H1 (cell line): Measurements from ENCODE around the gene TAS2R46. TPM values are rescaled to one million over a fixed set of nuclear protein-coding genes. Genes with fewer than 3 reads are reported as not detected.

ENCODE experiments used
- NRF1 ChIP-seq: IDR thresholded peaks from 2 replicates; pipeline ENCODE4 v1.6.1; 2011; ENCODE audit warnings: mild to moderate bottlenecking, low read depth, low read length, improper control_type of control experiment
- RXRA ChIP-seq: IDR thresholded peaks from 2 replicates; pipeline ENCODE4 v1.6.1; 2011; ENCODE audit warnings: low read depth, mild to moderate bottlenecking, low read length, moderate library complexity; ENCODE audit not compliant: insufficient read depth
- SAP30 ChIP-seq: fragments of 300-600 bp; sonication (generic); IDR thresholded peaks from 2 replicates; pipeline ENCODE4 v1.7.1; 2012; ENCODE audit warnings: low read length, moderate library complexity, mild to moderate bottlenecking, inconsistent platforms; ENCODE audit not compliant: insufficient read depth, insufficient replicate concordance
- polyA plus RNA-seq, 7 experiments: library from polyadenylated mRNA; depleted of rRNA in 3 of 7; stranded (reverse) in 5 of 7; unstranded in 2 of 7; fragments of >200 nt in 5 of 7; fragments of 200-250 nt in 2 of 7; gene quantifications; 1 replicate in 5 of 7; 2 replicates in 1 of 7; 4 replicates in 1 of 7; pipeline versions ENCODE4 v1.2.1 to v1.2.3, GENCODE V29; 2011 to 2013; ENCODE audit warnings: missing spikeins in 2 of 7, mixed read lengths in 2 of 7
- total RNA-seq: library from RNA; stranded (reverse); fragmentation: NEBNext Ultra II Directional; extraction: Animal tissue kit (Norgen Biotek cat#: 25700); gene quantifications from 2 replicates; pipeline ENCODE4 v1.2.1, GENCODE V29; 2021
- TF ChIP-seq, protein P1 (sequence below): fragments of 300-600 bp; sonication (generic); IDR thresholded peaks from 2 replicates; pipeline ENCODE4 v1.7.1; 2012; ENCODE audit warnings: low read length, moderate library complexity, mild to moderate bottlenecking, inconsistent platforms; ENCODE audit not compliant: insufficient replicate concordance

TAS2R46 gene
- total and polyA plus RNA-seq, 2 of the 8 experiments (the other 6 are each of a cell fraction or from before 2014, with no cell fraction given), result 0.14 TPM; not detected in 1

DNA sequence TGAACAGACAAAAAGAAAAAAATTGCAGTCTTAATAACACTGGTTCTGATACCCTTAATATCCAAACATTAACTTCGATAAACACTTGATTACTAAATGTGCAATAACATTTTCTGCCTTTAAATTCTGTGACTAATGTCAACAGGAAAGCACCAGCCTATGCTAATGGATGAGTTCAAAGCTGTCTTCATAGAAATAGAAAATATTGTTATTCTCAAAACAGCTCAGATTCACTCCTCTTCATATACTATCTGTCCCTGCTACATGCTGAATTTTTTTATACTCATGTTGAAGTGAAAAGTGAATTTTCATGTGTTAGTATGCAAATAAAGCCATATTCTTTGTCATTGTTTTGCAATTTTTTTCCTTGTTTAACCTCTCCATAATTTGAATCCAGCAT lies 16.2 kb upstream of the TAS2R46 start (continued):
- TF ChIP-seq, protein P1, sequence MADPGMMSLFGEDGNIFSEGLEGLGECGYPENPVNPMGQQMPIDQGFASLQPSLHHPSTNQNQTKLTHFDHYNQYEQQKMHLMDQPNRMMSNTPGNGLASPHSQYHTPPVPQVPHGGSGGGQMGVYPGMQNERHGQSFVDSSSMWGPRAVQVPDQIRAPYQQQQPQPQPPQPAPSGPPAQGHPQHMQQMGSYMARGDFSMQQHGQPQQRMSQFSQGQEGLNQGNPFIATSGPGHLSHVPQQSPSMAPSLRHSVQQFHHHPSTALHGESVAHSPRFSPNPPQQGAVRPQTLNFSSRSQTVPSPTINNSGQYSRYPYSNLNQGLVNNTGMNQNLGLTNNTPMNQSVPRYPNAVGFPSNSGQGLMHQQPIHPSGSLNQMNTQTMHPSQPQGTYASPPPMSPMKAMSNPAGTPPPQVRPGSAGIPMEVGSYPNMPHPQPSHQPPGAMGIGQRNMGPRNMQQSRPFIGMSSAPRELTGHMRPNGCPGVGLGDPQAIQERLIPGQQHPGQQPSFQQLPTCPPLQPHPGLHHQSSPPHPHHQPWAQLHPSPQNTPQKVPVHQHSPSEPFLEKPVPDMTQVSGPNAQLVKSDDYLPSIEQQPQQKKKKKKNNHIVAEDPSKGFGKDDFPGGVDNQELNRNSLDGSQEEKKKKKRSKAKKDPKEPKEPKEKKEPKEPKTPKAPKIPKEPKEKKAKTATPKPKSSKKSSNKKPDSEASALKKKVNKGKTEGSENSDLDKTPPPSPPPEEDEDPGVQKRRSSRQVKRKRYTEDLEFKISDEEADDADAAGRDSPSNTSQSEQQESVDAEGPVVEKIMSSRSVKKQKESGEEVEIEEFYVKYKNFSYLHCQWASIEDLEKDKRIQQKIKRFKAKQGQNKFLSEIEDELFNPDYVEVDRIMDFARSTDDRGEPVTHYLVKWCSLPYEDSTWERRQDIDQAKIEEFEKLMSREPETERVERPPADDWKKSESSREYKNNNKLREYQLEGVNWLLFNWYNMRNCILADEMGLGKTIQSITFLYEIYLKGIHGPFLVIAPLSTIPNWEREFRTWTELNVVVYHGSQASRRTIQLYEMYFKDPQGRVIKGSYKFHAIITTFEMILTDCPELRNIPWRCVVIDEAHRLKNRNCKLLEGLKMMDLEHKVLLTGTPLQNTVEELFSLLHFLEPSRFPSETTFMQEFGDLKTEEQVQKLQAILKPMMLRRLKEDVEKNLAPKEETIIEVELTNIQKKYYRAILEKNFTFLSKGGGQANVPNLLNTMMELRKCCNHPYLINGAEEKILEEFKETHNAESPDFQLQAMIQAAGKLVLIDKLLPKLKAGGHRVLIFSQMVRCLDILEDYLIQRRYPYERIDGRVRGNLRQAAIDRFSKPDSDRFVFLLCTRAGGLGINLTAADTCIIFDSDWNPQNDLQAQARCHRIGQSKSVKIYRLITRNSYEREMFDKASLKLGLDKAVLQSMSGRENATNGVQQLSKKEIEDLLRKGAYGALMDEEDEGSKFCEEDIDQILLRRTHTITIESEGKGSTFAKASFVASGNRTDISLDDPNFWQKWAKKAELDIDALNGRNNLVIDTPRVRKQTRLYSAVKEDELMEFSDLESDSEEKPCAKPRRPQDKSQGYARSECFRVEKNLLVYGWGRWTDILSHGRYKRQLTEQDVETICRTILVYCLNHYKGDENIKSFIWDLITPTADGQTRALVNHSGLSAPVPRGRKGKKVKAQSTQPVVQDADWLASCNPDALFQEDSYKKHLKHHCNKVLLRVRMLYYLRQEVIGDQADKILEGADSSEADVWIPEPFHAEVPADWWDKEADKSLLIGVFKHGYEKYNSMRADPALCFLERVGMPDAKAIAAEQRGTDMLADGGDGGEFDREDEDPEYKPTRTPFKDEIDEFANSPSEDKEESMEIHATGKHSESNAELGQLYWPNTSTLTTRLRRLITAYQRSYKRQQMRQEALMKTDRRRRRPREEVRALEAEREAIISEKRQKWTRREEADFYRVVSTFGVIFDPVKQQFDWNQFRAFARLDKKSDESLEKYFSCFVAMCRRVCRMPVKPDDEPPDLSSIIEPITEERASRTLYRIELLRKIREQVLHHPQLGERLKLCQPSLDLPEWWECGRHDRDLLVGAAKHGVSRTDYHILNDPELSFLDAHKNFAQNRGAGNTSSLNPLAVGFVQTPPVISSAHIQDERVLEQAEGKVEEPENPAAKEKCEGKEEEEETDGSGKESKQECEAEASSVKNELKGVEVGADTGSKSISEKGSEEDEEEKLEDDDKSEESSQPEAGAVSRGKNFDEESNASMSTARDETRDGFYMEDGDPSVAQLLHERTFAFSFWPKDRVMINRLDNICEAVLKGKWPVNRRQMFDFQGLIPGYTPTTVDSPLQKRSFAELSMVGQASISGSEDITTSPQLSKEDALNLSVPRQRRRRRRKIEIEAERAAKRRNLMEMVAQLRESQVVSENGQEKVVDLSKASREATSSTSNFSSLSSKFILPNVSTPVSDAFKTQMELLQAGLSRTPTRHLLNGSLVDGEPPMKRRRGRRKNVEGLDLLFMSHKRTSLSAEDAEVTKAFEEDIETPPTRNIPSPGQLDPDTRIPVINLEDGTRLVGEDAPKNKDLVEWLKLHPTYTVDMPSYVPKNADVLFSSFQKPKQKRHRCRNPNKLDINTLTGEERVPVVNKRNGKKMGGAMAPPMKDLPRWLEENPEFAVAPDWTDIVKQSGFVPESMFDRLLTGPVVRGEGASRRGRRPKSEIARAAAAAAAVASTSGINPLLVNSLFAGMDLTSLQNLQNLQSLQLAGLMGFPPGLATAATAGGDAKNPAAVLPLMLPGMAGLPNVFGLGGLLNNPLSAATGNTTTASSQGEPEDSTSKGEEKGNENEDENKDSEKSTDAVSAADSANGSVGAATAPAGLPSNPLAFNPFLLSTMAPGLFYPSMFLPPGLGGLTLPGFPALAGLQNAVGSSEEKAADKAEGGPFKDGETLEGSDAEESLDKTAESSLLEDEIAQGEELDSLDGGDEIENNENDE, result no peak
- TF ChIP-seq SAP30 (no peak), NRF1 (no peak), RXRA (no peak)
